Vagina (tissue), 2 donors: ENCODE data around the gene GGTA1. TPM values are rescaled to one million over a fixed set of nuclear protein-coding genes. Genes with fewer than 3 reads are reported as not detected.

Experiments used
- DNase-seq, 2 donors: peaks; one replicate each; pipeline ENCODE4 v3.0.0-alpha.2; 2017; ENCODE audit errors: extremely low spot score in 2 of 2
- H3K27ac ChIP-seq: fragments of 200-600 bp; sonication (generic); one replicate; pipeline ENCODE4 v1.5.1; 2019
- H3K27me3 ChIP-seq: fragments of 200-600 bp; sonication (generic); one replicate; pipeline ENCODE4 v1.5.1; 2019
- H3K36me3 ChIP-seq, 2 donors: fragments of 200-600 bp; sonication (generic); one replicate each; pipeline ENCODE4 v1.5.1; 2017 to 2019
- H3K4me1 ChIP-seq: fragments of 200-600 bp; sonication (generic); one replicate; pipeline ENCODE4 v1.5.1; 2019
- H3K4me3 ChIP-seq, 2 donors: fragments of 200-600 bp; sonication (generic); 1 replicate in 1 of 2; 2 replicates in 1 of 2; pipeline ENCODE4 v1.5.1; 2016 to 2019
- H3K9me3 ChIP-seq: fragments of 200-600 bp; sonication (generic); one replicate; pipeline ENCODE4 v1.5.1; 2019
- POLR2A ChIP-seq, 2 donors: fragments of 450-650 bp; IDR thresholded peaks; one replicate each; pipeline ENCODE4 v1.6.1; 2017; ENCODE audit warnings: antibody characterized with exemption in 2 of 2, mild to moderate bottlenecking in 2 of 2, moderate library complexity in 2 of 2
- POLR2AphosphoS5 ChIP-seq, 2 donors: sonication (generic); formaldehyde crosslinking; IDR thresholded peaks; one replicate each; pipeline ENCODE4 v1.9.0; 2017; ENCODE audit warnings: antibody characterized with exemption in 2 of 2, mild to moderate bottlenecking in 2 of 2, low read depth in 1 of 2; ENCODE audit not compliant: insufficient read depth in 1 of 2
- intact Hi-C: fragments of 100-400 bp; cut with DNase I; formaldehyde crosslinking; loops from one replicate; pipeline ENCODE4 v1.15.1; 2023
- total RNA-seq: library from RNA; depleted of rRNA; stranded (reverse); fragments of >200 nt; gene quantifications from one replicate; pipeline ENCODE4 v1.2.3, GENCODE V29; 2016
- TF ChIP-seq, protein P1 (sequence below), 3 experiments: fragments of 450-650 bp in 2 of 3; fragments of 200-600 bp in 1 of 3; sonication (generic) in 1 of 3; IDR thresholded peaks; one replicate each; pipeline ENCODE4 v1.5.1; 2017 to 2019; ENCODE audit warnings: antibody characterized with exemption in 3 of 3, mild to moderate bottlenecking in 2 of 3, moderate library complexity in 2 of 3

GGTA1 gene
- total RNA-seq, 1 donor from 2014 or later, result 18.4 TPM

DNA sequence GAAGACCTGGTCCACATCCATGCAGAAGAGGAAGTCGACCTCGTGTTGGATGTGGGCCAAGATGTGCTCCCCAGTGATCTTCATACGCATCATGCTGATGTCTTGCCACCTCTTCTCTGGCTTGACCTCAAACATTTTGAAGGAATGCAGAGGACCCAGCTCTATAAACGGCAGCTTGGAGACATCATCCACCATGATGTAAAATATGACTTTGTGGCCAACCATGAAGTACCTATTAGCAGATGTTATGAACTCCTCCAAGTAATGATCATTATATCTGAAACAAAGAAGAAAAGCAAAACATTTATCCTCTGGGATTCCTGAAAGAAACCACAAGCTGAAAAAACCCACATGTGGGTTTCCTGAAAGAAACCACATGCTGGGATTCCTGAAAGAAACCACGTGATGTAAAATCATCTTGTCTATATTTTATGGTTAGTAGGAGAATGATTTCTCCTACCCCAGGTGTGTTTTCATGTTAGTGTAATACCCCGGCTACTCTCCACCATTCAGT, 52.3 kb downstream of the GGTA1 start:
- DNase-seq, result no peak
- H3K36me3 ChIP-seq, result no peaks in the 10 kb centered on the region
- no peak overlapping the region for H3K27ac ChIP-seq
- H3K4me1 ChIP-seq, result no peaks in the 10 kb centered on the region
- no peaks in the 10 kb centered on the region for H3K27me3 ChIP-seq
- intact Hi-C loops, result no loop called here
- H3K4me3 ChIP-seq, result no peak overlapping the region
- TF ChIP-seq POLR2A (IDR thresholded peaks at IDR 0.05) (no peak), POLR2AphosphoS5 (IDR thresholded peaks at IDR 0.05; ENCODE audit: insufficient read depth in 1 of 2, low read depth in 1 of 2) (no peak)
- TF ChIP-seq, protein P1, sequence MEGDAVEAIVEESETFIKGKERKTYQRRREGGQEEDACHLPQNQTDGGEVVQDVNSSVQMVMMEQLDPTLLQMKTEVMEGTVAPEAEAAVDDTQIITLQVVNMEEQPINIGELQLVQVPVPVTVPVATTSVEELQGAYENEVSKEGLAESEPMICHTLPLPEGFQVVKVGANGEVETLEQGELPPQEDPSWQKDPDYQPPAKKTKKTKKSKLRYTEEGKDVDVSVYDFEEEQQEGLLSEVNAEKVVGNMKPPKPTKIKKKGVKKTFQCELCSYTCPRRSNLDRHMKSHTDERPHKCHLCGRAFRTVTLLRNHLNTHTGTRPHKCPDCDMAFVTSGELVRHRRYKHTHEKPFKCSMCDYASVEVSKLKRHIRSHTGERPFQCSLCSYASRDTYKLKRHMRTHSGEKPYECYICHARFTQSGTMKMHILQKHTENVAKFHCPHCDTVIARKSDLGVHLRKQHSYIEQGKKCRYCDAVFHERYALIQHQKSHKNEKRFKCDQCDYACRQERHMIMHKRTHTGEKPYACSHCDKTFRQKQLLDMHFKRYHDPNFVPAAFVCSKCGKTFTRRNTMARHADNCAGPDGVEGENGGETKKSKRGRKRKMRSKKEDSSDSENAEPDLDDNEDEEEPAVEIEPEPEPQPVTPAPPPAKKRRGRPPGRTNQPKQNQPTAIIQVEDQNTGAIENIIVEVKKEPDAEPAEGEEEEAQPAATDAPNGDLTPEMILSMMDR (IDR thresholded peaks at IDR 0.05), result no peak
- no peaks in the 10 kb centered on the region for H3K9me3 ChIP-seq

DNA sequence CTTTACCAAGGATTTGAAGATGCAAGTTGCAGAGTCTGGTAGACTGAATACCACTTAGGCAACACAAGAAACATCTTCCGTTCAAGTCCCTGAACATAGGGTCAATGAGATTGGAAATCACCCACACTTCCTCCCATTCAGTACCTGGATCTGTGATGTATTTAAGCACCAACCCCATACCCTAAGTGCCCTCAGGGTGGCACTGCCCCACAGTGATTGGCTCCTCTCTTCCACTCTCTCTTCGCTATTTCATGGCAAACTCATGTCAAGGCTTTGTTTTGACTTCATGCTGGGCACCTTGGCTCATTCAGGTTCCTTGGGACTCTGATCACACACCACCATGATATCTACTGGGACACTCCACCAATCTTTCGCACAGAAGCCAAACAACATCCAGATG, 53.7 kb downstream of the GGTA1 start:
- TF ChIP-seq, protein P1 (IDR thresholded peaks at IDR 0.05), result no peak
- TF ChIP-seq POLR2A (IDR thresholded peaks at IDR 0.05) (no peak), POLR2AphosphoS5 (IDR thresholded peaks at IDR 0.05; ENCODE audit: insufficient read depth in 1 of 2, low read depth in 1 of 2) (no peak)
- Histone ChIP-seq H3K27me3 (no peaks in the 10 kb centered on the region), H3K9me3 (no peaks in the 10 kb centered on the region), H3K27ac (no peak overlapping the region), H3K4me3 (no peak overlapping the region), H3K36me3 (no peaks in the 10 kb centered on the region), H3K4me1 (no peaks in the 10 kb centered on the region)
- intact Hi-C loops, result no loop called here
- no peak for DNase-seq

DNA sequence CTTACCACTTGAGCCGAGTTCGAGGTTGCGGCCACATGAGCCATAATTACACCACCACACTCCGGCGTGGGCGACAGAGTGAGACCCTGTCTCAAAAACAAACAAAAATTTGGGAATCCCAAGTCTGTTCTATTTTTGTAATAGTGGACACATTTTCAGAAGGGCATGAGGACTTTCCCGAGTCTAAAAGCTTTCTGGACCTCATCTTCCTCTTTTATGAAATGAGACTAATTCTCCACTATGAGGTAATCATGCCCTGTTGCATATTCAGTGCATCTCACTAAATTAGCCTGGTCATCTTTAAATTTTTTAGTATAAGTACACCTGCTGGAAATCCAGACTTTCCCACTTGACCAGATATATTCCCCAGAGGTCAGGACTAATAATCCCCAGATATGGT, 55.7 kb downstream of the GGTA1 start:
- H3K4me3 ChIP-seq, result no peak overlapping the region

DNA sequence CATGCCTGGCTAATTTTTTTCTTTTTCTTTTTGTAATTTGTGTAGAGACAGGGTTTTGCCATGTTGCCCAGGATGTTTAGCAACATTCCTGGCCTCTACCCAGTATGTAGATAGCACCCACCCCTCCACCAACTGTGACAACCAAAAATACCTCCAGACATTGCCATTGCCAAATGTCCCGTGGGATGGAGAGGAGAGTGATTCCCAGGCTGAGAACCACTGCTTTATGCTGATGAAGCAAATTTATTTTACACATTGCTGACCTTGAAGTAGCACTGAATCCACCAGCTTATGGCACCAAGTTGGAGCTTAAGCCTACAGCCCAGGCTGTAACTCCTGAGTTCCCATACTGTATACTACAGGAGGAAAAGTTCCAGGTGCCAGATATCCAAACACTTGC, 58.5 kb downstream of the GGTA1 start:
- no peaks in the 10 kb centered on the region for H3K27me3 ChIP-seq
- no peaks in the 10 kb centered on the region for H3K4me1 ChIP-seq
- TF ChIP-seq POLR2AphosphoS5 (IDR thresholded peaks at IDR 0.05; ENCODE audit: insufficient read depth in 1 of 2, low read depth in 1 of 2) (no peak), POLR2A (IDR thresholded peaks at IDR 0.05) (no peak)
- TF ChIP-seq, protein P1 (IDR thresholded peaks at IDR 0.05), result no peak
- no peaks in the 10 kb centered on the region for H3K9me3 ChIP-seq
- no peak for DNase-seq
- H3K27ac ChIP-seq, result no peak overlapping the region
- H3K4me3 ChIP-seq, result no peak overlapping the region
- no peaks in the 10 kb centered on the region for H3K36me3 ChIP-seq
- intact Hi-C loops, result no loop called here

More for the DNA sequence above, 55.7 kb downstream of the GGTA1 start:
- Histone ChIP-seq H3K27me3 (no peaks in the 10 kb centered on the region), H3K4me1 (no peaks in the 10 kb centered on the region), H3K36me3 (no peaks in the 10 kb centered on the region), H3K9me3 (no peaks in the 10 kb centered on the region), H3K27ac (no peak overlapping the region)
- no peak for TF ChIP-seq POLR2A (IDR thresholded peaks at IDR 0.05)
- no peak for DNase-seq
- intact Hi-C loops, result no loop called here

DNA sequence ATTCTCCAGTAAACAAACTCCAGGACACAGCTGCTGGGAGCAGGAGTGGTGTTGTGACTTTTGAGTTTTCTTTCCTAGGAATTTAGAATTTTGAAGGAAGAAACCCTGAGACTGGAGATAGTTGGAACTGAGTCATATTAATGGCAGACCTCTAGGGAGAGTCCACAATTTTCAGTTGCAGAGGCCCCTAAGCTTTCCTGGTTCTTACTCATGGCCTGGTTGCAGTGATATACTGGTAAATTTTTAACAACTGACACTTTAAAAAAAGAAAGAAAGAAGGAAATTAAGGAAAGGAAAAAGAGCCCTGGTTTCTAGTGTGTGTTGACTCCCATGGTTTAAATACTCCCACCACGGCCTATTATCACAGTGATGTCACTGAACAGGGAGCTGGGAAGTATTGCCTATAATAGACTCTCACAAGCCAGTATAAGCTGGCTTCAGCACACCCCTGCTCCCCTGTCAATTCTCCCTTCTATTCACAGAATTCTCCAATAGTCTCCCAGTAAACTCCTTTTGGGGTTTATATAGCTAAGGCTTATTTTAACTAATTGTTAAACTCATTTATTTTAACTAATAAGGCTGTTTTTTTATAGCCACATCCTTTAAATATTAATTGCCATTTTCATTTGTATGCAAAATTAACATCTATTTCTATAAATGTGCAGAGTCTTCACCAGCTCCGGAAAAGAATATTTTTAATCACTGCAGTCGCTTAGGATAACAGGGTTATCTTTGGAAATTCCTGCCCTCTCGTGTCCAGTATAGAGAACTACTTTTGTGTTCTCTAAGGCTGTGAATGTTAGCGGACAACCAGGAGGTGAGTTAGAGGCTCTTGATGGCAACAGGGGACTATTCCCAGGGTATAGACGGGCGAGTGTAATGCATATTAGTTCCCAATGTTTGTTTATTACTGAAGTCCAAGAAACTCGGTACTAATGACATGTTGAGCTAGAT, 59.7 kb downstream of the GGTA1 start:
- Histone ChIP-seq H3K36me3 (no peaks in the 10 kb centered on the region), H3K4me1 (no peaks in the 10 kb centered on the region), H3K4me3 (no peak overlapping the region), H3K27ac (no peak overlapping the region), H3K9me3 (no peaks in the 10 kb centered on the region), H3K27me3 (no peaks in the 10 kb centered on the region)
- TF ChIP-seq, protein P1 (IDR thresholded peaks at IDR 0.05), result no peak
- TF ChIP-seq POLR2A (IDR thresholded peaks at IDR 0.05) (no peak), POLR2AphosphoS5 (IDR thresholded peaks at IDR 0.05; ENCODE audit: insufficient read depth in 1 of 2, low read depth in 1 of 2) (no peak)
- intact Hi-C loops, result no loop called here
- no peak for DNase-seq
